Measurements from ENCODE around the gene GPR32. TPM values are rescaled to one million over a fixed set of nuclear protein-coding genes. Genes with fewer than 3 reads are reported as not detected.
"Not testable (repeated sequence)": the region's sequence is repeated elsewhere in the genome, so short reads cannot be mapped to it uniquely, and the experiment has no call there.

Gene GPR32
- polyA plus RNA-seq, 3 donors = not detected

DNA sequence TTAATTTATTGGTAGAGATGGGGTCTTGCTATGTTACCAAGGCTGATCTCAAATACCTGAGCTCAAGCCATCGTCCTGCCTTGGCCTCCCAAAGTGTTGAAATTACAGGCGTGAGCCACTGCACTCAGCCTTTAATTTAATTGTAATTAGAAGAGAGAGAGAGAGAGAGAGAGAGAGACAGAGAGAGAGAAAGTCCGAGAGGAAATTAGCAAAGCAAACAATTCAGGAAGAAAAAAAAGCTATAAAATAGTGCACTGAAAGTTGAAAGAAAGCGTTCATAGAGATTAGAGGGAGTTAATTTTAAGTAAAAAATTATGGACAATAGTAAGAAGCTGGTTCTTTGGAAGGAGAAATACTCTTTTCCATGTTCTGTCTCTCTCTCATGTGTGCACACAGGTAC is 7.0 kb downstream of the GPR32 start:
- H3K27ac ChIP-seq (ENCODE audit: low read depth, low read length) = no peak overlapping the region
- 30 to 52% (median 48%) methylated on average over 4 of the region's 4 CpGs for WGBS, 3 donors

GRCh38 chr19:50777830-50778303 is 7.6 kb downstream of the GPR32 start:
- H3K27ac ChIP-seq (ENCODE audit: low read depth, low read length) = no peak overlapping the region
- WGBS, 3 donors = 1 to 2% (median 2%) methylated on average over 30 of the region's 30 CpGs

- WGBS, 3 donors = 41 to 58% (median 51%) methylated on average over 7 of the region's 7 CpGs
- no peak overlapping the region for H3K27ac ChIP-seq (ENCODE audit: low read depth, low read length)
Measured at GRCh38 chr19:50778906-50779430, 8.7 kb downstream of the GPR32 start.

GRCh38 chr19:50779504-50780457 is 9.5 kb downstream of the GPR32 start:
- no peak overlapping the region for H3K27ac ChIP-seq (ENCODE audit: low read depth, low read length)
- WGBS, 3 donors = 33 to 40% (median 35%) methylated on average over 25 of the region's 25 CpGs

DNA sequence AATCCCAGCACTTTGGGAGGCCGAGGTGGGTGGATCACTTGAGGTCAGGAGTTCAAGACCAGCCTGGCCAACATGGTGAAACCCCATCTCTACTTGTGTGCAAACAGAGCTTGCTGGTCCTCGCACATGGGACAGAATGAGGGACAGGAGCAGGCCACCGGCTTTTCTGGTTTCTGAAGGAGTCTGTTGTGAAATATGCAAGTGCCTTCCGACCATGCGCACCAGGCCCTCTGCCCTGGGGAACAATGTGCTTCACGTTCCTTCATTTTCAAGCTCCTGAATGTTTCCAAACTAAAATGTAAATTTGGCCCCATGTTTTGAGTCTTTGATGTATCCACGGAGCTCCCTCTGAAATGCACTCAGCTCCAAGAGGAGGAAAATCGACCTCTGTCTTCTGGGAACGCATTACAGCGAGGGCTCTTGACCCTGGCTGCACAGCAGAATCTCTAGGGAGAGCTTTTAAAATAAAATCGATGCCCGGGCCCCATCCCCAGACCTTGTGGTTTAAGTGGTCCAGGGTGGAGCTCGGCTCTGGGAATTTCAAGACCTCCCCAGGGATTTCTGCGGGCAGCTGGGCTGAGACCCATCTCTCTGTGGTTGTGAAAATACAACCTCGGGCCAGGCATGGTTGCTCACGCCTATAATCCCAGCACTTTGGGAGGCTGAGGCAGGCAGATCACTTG is 10.6 kb downstream of the GPR32 start:
- H3K27ac ChIP-seq (ENCODE audit: low read depth, low read length) = no peak overlapping the region
- WGBS, 3 donors = 48 to 58% (median 55%) methylated on average over 16 of the region's 16 CpGs

- H3K27ac ChIP-seq (ENCODE audit: low read depth, low read length) = not testable (repeated sequence)
- 29 to 35% (median 32%) methylated on average over 8 of the region's 8 CpGs for WGBS, 3 donors
Measured at GRCh38 chr19:50783848-50784152, 13.5 kb downstream of the GPR32 start.

- WGBS, 3 donors = 91 to 96% (median 96%) methylated on average over 3 of the region's 3 CpGs
- H3K27ac ChIP-seq (ENCODE audit: low read depth, low read length) = no peak overlapping the region
Measured at GRCh38 chr19:50784710-50785109, 14.4 kb downstream of the GPR32 start.

DNA sequence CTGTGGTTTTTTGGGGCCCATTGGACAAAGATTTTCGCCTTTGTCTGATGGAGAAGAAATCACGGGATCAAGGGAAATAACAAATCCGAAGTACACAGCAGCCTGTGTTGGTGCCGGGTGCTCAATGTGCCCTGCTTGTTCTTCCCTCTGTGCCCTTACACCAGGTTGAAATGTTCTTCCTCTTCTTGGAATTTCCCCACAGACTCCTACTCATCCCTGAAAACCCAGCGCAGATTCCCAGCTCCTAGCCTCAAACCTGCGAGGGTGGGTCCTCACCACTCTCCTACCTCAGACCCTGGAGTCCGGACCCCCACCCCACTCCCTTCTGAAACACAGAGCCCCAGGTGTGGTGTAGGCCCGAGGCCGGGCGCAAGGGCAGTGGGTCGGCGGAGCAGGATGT is 15.1 kb downstream of the GPR32 start:
- WGBS, 3 donors = 81 to 87% (median 84%) methylated on average over 12 of the region's 12 CpGs
- H3K27ac ChIP-seq (ENCODE audit: low read depth, low read length) = no peak overlapping the region

DNA sequence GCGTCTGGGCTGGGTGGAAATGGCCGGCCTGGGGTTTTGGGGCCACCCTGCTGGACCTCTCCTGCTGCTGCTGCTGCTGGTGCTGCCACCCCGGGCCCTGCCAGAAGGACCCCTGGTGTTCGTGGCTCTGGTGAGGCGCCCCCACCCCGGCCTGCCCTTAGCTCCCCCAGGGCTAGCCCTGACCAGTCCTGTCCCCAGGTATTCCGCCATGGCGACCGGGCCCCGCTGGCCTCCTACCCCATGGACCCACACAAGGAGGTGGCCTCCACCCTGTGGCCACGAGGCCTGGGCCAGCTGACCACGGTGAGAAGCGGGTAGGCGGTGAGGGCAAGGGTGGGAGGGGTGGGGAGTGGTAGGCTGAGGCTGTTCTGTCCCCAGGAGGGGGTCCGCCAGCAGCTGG is 20.1 kb downstream of the GPR32 start, which contains the start of gene ACP4:
ACP4 (plus strand) TSS at position 20 of the 400 bp plus-strand sequence; CDS start at position 20, 0 bp downstream.
- WGBS, 3 donors = 83 to 93% (median 93%) methylated on average over 14 to 15 of the region's 15 CpGs
- no peak within 1 kb of the TSS for H3K27ac ChIP-seq (ENCODE audit: low read depth, low read length)

GRCh38 chr19:50790922-50791467 is 20.7 kb downstream of the GPR32 start:
- WGBS, 3 donors = 82 to 85% (median 83%) methylated on average over 6 of the region's 6 CpGs
- no peak overlapping the region for H3K27ac ChIP-seq (ENCODE audit: low read depth, low read length)

- WGBS, 3 donors = 73 to 82% (median 77%) methylated on average over 45 to 47 of the region's 47 CpGs
- no peak overlapping the region for H3K27ac ChIP-seq (ENCODE audit: low read depth, low read length)
Measured at GRCh38 chr19:50791594-50792271, 21.5 kb downstream of the GPR32 start.

DNA sequence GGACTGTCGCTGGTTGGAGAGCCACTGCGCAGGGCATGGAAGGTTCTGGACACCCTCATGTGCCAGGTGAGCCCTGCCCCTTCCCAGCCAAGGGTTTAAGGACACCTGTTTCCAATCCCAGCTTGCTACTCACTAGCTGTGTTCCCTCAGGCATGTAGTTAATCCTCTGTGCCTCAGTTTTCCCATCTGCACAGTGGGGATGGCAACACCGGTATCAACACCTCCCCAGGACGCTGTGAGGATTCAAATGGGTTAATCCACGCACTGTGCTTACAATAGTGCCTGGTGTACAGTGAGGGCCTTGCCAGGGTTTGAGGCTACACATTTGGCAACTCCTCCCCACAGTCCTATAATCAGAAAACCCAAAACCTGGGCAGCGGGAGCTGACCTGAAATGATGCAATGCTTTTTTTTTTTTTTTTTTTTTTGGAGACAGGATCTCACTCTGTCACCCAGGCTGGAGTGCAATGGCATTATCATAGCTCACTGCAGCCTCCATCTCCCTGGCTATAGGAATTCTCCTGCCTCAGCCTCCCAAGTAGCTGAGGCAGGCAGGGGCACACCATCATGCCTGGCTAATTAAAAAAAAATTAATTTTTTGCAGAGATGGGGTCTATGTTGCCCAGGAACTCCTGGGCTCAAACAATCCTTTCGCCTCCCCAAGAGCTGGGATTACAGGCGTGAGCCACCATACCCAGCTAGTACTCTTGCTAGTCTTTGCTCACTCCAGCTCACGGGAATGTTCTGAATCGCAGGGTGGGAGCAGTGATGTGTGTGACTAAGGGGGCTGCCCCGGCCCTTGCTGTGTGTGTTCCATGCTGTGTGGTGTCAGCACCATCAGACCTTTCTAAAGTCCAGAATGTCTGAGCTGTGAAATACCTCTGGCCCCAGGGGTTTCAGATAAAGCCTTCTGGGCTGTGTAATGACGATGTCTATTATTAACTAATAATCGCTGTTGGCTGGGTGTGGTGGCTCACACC is 22.3 kb downstream of the GPR32 start:
- 80 to 90% (median 89%) methylated on average over 13 of the region's 13 CpGs for WGBS, 3 donors

DNA sequence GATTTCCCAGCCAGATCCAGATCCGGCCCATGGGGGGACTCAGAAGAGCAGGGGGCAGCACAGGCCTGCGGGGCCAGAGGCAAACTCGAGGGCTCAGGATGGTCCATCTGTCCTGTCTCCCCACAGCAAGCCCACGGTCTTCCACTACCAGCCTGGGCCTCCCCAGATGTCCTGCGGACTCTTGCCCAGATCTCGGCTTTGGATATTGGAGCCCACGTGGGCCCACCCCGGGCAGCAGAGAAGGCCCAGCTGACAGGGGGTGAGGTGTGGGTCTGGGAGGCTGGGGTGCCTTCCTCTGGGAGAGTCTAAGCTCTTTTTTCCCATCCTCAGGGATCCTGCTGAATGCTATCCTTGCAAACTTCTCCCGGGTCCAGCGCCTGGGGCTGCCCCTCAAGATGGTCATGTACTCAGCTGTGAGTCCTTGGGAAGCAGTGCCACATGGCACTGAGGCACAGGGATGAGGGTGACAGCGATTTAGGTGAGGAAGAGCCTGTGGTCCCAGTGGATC is 23.3 kb downstream of the GPR32 start:
- no peak overlapping the region for H3K27ac ChIP-seq (ENCODE audit: low read depth, low read length)
- WGBS, 3 donors = 72 to 76% (median 72%) methylated on average over 10 to 11 of the region's 11 CpGs

More for the DNA sequence above, 22.3 kb downstream of the GPR32 start:
- no peak overlapping the region for H3K27ac ChIP-seq (ENCODE audit: low read depth, low read length)

- WGBS, 3 donors = 25% methylated on average over 13 to 16 of the region's 16 CpGs
Measured at GRCh38 chr19:50794074-50794875, 24.0 kb downstream of the GPR32 start.

GRCh38 chr19:50794876-50795663 is 24.8 kb downstream of the GPR32 start:
- WGBS, 3 donors = 45 to 55% (median 53%) methylated on average over 18 of the region's 18 CpGs
- no peak overlapping the region for H3K27ac ChIP-seq (ENCODE audit: low read depth, low read length)

More at GRCh38 chr19:50794074-50794875, 24.0 kb downstream of the GPR32 start:
- no peak overlapping the region for H3K27ac ChIP-seq (ENCODE audit: low read depth, low read length)
